GM18526 (cell line): ENCODE data around the gene FYB2.

Experiments used
- POLR2A ChIP-seq: IDR thresholded peaks from 3 replicates; pipeline ENCODE4 v1.6.1; 2011; ENCODE audit not compliant: insufficient read length; ENCODE audit errors: extremely low read depth

The FYB2 gene

GRCh38 chr1:56777972-56778371, 41.2 kb downstream of the FYB2 start:
- TF ChIP-seq POLR2A, result no peak

- TF ChIP-seq POLR2A, result no peak
Measured at GRCh38 chr1:56774067-56774609, 45.1 kb downstream of the FYB2 start.

- no peak for TF ChIP-seq POLR2A
Measured at GRCh38 chr1:56773341-56774066, 45.7 kb downstream of the FYB2 start.

- TF ChIP-seq POLR2A, result no peak
Measured at GRCh38 chr1:56771717-56772116, 47.5 kb downstream of the FYB2 start.

- no peak for TF ChIP-seq POLR2A
Measured at GRCh38 chr1:56758794-56759193, 60.4 kb downstream of the FYB2 start.

- TF ChIP-seq POLR2A, result no peak
Measured at GRCh38 chr1:56758135-56758534, 61.1 kb downstream of the FYB2 start.

- TF ChIP-seq POLR2A, result no peak
Measured at GRCh38 chr1:56755911-56756310, 63.3 kb downstream of the FYB2 start.

GRCh38 chr1:56754708-56755479, 64.3 kb downstream of the FYB2 start:
- no peak for TF ChIP-seq POLR2A

GRCh38 chr1:56745231-56745630, 74.0 kb downstream of the FYB2 start:
- no peak for TF ChIP-seq POLR2A

- TF ChIP-seq POLR2A, result no peak
Measured at GRCh38 chr1:56728964-56729363, 90.2 kb downstream of the FYB2 start.

GRCh38 chr1:56726706-56727105, 92.5 kb downstream of the FYB2 start:
- no peak for TF ChIP-seq POLR2A

GRCh38 chr1:56719171-56719570, 100.0 kb downstream of the FYB2 start:
- no peak for TF ChIP-seq POLR2A

GRCh38 chr1:56715156-56715555, 104.0 kb downstream of the FYB2 start:
- no peak for TF ChIP-seq POLR2A

GRCh38 chr1:56713112-56713511, 106.1 kb downstream of the FYB2 start:
- TF ChIP-seq POLR2A, result no peak

- TF ChIP-seq POLR2A, result no peak
Measured at GRCh38 chr1:56712150-56712549, 107.1 kb downstream of the FYB2 start.

- TF ChIP-seq POLR2A, result no peak
Measured at GRCh38 chr1:56710646-56711045, 108.6 kb downstream of the FYB2 start.
